Prostate gland (tissue), 2 donors: Measurements from ENCODE around the gene STYXL2. TPM values are rescaled to one million over a fixed set of nuclear protein-coding genes. Genes with fewer than 3 reads are reported as not detected.

Source experiments
- DNase-seq: peaks from one replicate; pipeline ENCODE4 v3.0.0-alpha.2; 2019; ENCODE audit warnings: low spot score
- H3K27ac ChIP-seq, 2 donors: fragments of 200-600 bp; sonication (generic); 2 replicates each; pipeline ENCODE4 v1.5.1; 2017 to 2019
- H3K27me3 ChIP-seq: fragments of 200-600 bp; sonication (generic); replicated peaks from 2 replicates; pipeline ENCODE4 v1.5.1; 2019; ENCODE audit not compliant: insufficient read depth
- H3K36me3 ChIP-seq, 2 donors: fragments of 200-600 bp; sonication (generic); 1 replicate in 1 of 2; 2 replicates in 1 of 2; pipeline versions ENCODE4 v1.5.1 to v1.8.1; 2017 to 2019
- H3K4me1 ChIP-seq: fragments of 200-600 bp; sonication (generic); replicated peaks from 2 replicates; pipeline ENCODE4 v1.5.1; 2019
- H3K4me3 ChIP-seq, 2 donors: fragments of 200-600 bp; sonication (generic); 2 replicates each; pipeline ENCODE4 v1.5.1; 2017 to 2019
- H3K9me3 ChIP-seq: fragments of 200-600 bp; sonication (generic); 2 replicates; pipeline ENCODE4 v1.5.1; 2017
- POLR2A ChIP-seq: fragments of 450-650 bp; IDR thresholded peaks from one replicate; pipeline ENCODE4 v1.6.1; 2016; ENCODE audit warnings: antibody characterized with exemption, mild to moderate bottlenecking
- POLR2AphosphoS5 ChIP-seq: sonication (generic); formaldehyde crosslinking; IDR thresholded peaks from one replicate; pipeline ENCODE4 v1.6.1; 2017; ENCODE audit warnings: antibody characterized with exemption
- WGBS: methylation state at CpG from one replicate; pipeline ENCODE4 v1.1.5; 2018; 5-methylcytosine and 5-hydroxymethylcytosine counted together
- intact Hi-C: fragments of 100-400 bp; cut with DNase I; formaldehyde crosslinking; loops from one replicate; pipeline ENCODE4 v1.14.2; 2022
- total RNA-seq, 2 donors: library from RNA; depleted of rRNA; stranded (reverse); fragments of >200 nt; gene quantifications; one replicate each; pipeline ENCODE4 v1.1.0, GENCODE V29; 2016
- TF ChIP-seq, protein P1 (sequence below), 4 experiments: fragments of 200-600 bp in 2 of 4; fragments of 450-650 bp in 2 of 4; sonication (generic) in 2 of 4; IDR thresholded peaks; 1 replicate in 3 of 4; 2 replicates in 1 of 4; pipeline ENCODE4 v1.5.1; 2016 to 2019; ENCODE audit warnings: antibody characterized with exemption in 4 of 4, mild to moderate bottlenecking in 2 of 4, moderate library complexity in 2 of 4

STYXL2 gene
- total RNA-seq, 2 donors from 2014 or later: 0.34 to 1.5 TPM

DNA sequence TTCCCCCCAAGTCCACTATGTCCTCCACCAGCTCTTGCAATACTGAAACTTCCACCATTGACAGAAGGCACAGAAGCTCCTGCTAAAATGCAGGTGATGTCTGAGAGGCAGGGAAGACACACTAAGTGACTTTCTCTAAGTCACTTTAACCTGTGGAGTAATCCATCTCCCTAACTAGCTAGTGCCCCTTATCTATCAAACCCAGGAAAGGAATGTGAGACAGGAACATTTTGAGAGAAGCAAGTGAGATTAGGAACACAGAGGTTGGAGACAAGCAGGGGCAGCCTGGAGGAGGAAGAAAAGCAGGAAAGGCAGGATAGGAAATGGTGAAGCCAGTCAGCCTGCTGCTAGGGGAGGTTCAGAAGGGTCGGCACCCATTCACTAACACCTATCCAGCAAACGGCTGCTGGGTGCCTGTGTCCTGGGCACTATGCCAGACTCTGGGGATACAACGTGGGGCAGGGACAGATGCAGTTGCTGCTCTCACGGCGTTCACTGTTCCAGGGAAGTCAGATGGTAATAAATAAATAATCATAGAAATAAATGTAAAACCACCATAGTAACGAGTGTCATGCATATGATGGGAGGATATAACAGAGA lies 10.7 kb upstream of the STYXL2 start:
- no peak for DNase-seq
- TF ChIP-seq, protein P1, sequence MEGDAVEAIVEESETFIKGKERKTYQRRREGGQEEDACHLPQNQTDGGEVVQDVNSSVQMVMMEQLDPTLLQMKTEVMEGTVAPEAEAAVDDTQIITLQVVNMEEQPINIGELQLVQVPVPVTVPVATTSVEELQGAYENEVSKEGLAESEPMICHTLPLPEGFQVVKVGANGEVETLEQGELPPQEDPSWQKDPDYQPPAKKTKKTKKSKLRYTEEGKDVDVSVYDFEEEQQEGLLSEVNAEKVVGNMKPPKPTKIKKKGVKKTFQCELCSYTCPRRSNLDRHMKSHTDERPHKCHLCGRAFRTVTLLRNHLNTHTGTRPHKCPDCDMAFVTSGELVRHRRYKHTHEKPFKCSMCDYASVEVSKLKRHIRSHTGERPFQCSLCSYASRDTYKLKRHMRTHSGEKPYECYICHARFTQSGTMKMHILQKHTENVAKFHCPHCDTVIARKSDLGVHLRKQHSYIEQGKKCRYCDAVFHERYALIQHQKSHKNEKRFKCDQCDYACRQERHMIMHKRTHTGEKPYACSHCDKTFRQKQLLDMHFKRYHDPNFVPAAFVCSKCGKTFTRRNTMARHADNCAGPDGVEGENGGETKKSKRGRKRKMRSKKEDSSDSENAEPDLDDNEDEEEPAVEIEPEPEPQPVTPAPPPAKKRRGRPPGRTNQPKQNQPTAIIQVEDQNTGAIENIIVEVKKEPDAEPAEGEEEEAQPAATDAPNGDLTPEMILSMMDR (IDR thresholded peaks at IDR 0.05): no peak
- TF ChIP-seq POLR2AphosphoS5 (no peak), POLR2A (no peak)
- H3K27ac ChIP-seq: no peak overlapping the region

DNA sequence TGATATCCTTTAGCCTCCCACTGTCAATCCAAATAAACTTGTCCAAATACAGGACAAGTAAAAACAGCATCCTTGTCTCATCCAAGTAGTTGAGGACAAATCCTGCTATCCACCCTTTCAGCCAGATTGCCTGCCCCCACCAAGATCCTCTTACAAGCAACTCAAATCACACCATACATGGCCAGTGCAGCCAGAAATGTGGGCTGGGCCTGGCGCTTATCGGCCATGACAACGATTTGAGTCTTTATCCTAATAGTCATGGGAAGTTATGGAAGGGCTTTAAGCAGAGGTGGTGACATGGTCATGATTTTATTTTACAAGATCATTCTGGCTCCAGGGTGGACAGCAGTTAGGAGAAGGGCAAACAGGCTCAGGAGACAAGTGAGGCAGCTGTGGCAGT lies 10.0 kb upstream of the STYXL2 start:
- Histone ChIP-seq H3K9me3 (no peaks in the 10 kb centered on the region), H3K27ac (no peak overlapping the region), H3K4me1 (no peaks in the 10 kb centered on the region), H3K4me3 (no peak overlapping the region), H3K36me3 (no peaks in the 10 kb centered on the region), H3K27me3 (no peaks in the 10 kb centered on the region)
- 84% methylated on average over 3 of the region's 3 CpGs for WGBS
- TF ChIP-seq POLR2A: no peak
- TF ChIP-seq, protein P1 (IDR thresholded peaks at IDR 0.05): no peak
- TF ChIP-seq POLR2AphosphoS5: no peak
- intact Hi-C loops: no loop called here
- DNase-seq: no peak

More for the DNA sequence above, 10.7 kb upstream of the STYXL2 start:
- Histone ChIP-seq H3K9me3 (no peaks in the 10 kb centered on the region), H3K4me1 (no peaks in the 10 kb centered on the region), H3K4me3 (no peak overlapping the region), H3K36me3 (no peaks in the 10 kb centered on the region), H3K27me3 (no peaks in the 10 kb centered on the region)
- intact Hi-C loops: no loop called here
- WGBS: 34% methylated on average over 6 of the region's 6 CpGs

DNA sequence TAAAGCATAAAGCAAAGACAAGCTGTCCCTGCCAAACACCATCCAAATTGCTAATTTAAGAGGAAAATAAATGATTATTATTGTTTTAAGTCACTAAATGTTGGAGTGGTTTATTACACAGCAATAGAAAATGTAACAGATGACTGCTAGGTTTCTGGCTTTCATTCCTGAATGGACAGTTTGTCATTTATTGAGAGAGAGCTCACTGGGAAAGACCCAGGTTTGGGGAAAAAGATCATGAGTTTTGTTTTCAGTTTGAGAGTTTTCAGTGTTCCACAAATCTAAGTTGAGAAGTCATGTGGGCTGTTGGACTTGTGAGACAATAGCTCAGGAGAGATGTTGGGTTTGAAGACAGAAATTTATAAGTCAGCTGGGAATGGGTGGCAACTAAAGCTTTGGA lies 9.1 kb upstream of the STYXL2 start:
- Histone ChIP-seq H3K4me3 (no peak overlapping the region), H3K27ac (no peak overlapping the region), H3K36me3 (no peaks in the 10 kb centered on the region), H3K9me3 (no peaks in the 10 kb centered on the region), H3K27me3 (no peaks in the 10 kb centered on the region), H3K4me1 (no peaks in the 10 kb centered on the region)
- TF ChIP-seq POLR2A (no peak), POLR2AphosphoS5 (no peak)
- TF ChIP-seq, protein P1 (IDR thresholded peaks at IDR 0.05): no peak
- no peak for DNase-seq
- intact Hi-C loops: no loop called here

DNA sequence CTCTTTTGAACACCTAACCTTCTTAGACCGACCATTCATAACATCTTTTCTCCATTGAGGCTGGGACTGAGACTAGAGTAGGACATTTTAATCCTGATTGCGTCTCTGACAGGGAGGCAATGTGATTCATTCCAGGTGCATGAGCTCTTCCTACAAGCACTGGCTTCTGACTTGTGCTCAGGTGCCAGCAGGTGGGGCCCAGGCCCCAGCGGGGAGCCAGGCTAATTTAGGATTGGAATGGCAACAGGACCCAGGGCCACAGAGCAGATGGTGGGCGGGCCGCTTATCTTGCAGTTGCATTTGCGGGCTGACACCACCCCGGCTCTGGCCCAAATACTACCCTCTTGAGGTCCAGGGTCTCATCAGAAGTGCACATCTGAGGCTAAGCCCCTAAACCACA lies 7.8 kb upstream of the STYXL2 start:
- H3K4me3 ChIP-seq: no peak overlapping the region
- H3K9me3 ChIP-seq: no peaks in the 10 kb centered on the region
- intact Hi-C loops: no loop called here
- H3K4me1 ChIP-seq: no peaks in the 10 kb centered on the region
- WGBS: 92% methylated on average over 7 of the region's 7 CpGs
- no peak for DNase-seq
- no peaks in the 10 kb centered on the region for H3K36me3 ChIP-seq
- H3K27ac ChIP-seq: no peak overlapping the region
- H3K27me3 ChIP-seq: no peaks in the 10 kb centered on the region
- TF ChIP-seq POLR2A: no peak
- TF ChIP-seq POLR2AphosphoS5: no peak
- TF ChIP-seq, protein P1 (IDR thresholded peaks at IDR 0.05): no peak

DNA sequence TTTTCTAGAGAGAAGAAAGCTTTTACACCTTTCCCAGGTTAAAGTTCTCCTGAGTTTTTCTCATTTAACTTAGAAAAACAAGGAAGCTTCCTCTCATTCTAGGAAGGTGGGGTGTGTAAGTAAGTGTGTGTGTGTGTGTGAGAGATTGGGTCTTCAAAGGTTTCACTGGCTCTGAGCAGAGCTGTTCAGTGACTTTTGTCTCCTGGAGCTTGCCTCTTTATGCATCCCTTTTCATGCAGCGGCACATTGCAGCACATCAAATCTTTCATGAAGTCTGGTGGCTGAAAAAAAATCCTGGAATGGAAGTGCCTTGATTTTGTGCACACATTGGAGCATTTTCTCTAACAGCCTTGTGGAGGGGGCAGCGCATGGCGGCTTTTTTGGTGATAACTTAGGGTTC lies 7.1 kb upstream of the STYXL2 start:
- TF ChIP-seq, protein P1 (IDR thresholded peaks at IDR 0.05): no peak
- no peak for TF ChIP-seq POLR2AphosphoS5
- TF ChIP-seq POLR2A: no peak
- DNase-seq: no peak
- H3K27me3 ChIP-seq: no peaks in the 10 kb centered on the region
- no peak overlapping the region for H3K27ac ChIP-seq
- intact Hi-C loops: no loop called here
- no peaks in the 10 kb centered on the region for H3K36me3 ChIP-seq
- no peaks in the 10 kb centered on the region for H3K9me3 ChIP-seq
- WGBS: 89% methylated on average over 3 of the region's 3 CpGs
- H3K4me1 ChIP-seq: no peaks in the 10 kb centered on the region
- no peak overlapping the region for H3K4me3 ChIP-seq
